Measurements from ENCODE around the gene PHC2. TPM values are rescaled to one million over a fixed set of nuclear protein-coding genes. Genes with fewer than 3 reads are reported as not detected.

PHC2 gene
- total and polyA plus RNA-seq, 2 experiments from 2014 or later: 77.5 to 121 TPM

DNA sequence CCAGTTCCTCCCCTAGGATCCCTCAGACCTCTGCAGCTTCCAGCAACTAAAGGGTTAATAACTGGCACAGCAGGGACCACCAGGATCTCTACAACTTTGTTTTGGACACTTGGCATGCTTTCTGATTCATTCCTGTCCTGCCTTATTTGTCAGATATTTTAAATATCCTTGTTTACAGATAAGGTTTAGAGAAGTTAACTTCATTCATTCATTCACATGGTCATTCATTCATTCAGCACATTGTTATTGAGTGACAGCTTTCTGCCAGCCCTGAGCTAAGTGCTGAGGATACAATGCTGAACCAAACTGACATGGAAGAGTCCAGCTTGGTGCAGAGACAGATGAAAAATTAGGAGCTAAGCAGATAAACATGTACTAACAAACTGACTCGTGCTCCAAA is 8.8 kb upstream of the PHC2 start:
- DNase-seq (ENCODE audit: low spot score): no peak
- Histone ChIP-seq H3K4me3 (no peak overlapping the region), H3K4me2 (no peak overlapping the region), H3K27me3 (no peaks in the 10 kb centered on the region), H3K9me3 (ENCODE audit: low read depth) (no peaks in the 10 kb centered on the region), H4K20me1 (ENCODE audit: insufficient read depth, poor library complexity, severe bottlenecking) (no peaks in the 10 kb centered on the region), H3K79me2 (no peaks in the 10 kb centered on the region), H3K4me1 (ENCODE audit: insufficient read depth) (peaks cover 7% of the 10 kb centered on the region), H3K9me2 (replicated peaks; ENCODE audit: insufficient read depth) (no peaks in the 10 kb centered on the region), H3K27ac (no peak overlapping the region), H3K36me3 (replicated peaks; ENCODE audit: insufficient read depth, low read depth) (no peaks in the 10 kb centered on the region), H2AFZ (no peak overlapping the region)
- no peak for TF ChIP-seq EZH2phosphoT487 (IDR thresholded peaks at IDR 0.05; ENCODE audit: low read depth, severe bottlenecking, unreplicated experiment)
- TF ChIP-seq, protein P1, sequence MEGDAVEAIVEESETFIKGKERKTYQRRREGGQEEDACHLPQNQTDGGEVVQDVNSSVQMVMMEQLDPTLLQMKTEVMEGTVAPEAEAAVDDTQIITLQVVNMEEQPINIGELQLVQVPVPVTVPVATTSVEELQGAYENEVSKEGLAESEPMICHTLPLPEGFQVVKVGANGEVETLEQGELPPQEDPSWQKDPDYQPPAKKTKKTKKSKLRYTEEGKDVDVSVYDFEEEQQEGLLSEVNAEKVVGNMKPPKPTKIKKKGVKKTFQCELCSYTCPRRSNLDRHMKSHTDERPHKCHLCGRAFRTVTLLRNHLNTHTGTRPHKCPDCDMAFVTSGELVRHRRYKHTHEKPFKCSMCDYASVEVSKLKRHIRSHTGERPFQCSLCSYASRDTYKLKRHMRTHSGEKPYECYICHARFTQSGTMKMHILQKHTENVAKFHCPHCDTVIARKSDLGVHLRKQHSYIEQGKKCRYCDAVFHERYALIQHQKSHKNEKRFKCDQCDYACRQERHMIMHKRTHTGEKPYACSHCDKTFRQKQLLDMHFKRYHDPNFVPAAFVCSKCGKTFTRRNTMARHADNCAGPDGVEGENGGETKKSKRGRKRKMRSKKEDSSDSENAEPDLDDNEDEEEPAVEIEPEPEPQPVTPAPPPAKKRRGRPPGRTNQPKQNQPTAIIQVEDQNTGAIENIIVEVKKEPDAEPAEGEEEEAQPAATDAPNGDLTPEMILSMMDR (IDR thresholded peaks at IDR 0.05; ENCODE audit: poor library complexity): no peak
- TF ChIP-seq EZH2 (IDR thresholded peaks at IDR 0.05; ENCODE audit: borderline replicate concordance): no peak
- 33% methylated on average over 1 of the region's 1 CpG for WGBS (ENCODE audit: low lambda C conversion rate, missing lambda C conversion rate)

- Histone ChIP-seq H3K4me1 (ENCODE audit: insufficient read depth) (peaks cover 2% of the 10 kb centered on the region), H3K36me3 (replicated peaks; ENCODE audit: insufficient read depth, low read depth) (no peaks in the 10 kb centered on the region), H4K20me1 (ENCODE audit: insufficient read depth, poor library complexity, severe bottlenecking) (no peaks in the 10 kb centered on the region), H3K27ac (no peak overlapping the region), H3K27me3 (no peaks in the 10 kb centered on the region), H2AFZ (no peak overlapping the region), H3K9me3 (ENCODE audit: low read depth) (no peaks in the 10 kb centered on the region), H3K4me3 (no peak overlapping the region), H3K79me2 (no peaks in the 10 kb centered on the region), H3K4me2 (no peak overlapping the region), H3K9me2 (replicated peaks; ENCODE audit: insufficient read depth) (no peaks in the 10 kb centered on the region)
- WGBS (ENCODE audit: low lambda C conversion rate, missing lambda C conversion rate): 77% methylated on average over 6 of the region's 6 CpGs
- TF ChIP-seq, protein P1 (IDR thresholded peaks at IDR 0.05; ENCODE audit: poor library complexity): no peak
- TF ChIP-seq EZH2phosphoT487 (IDR thresholded peaks at IDR 0.05; ENCODE audit: low read depth, severe bottlenecking, unreplicated experiment) (no peak), EZH2 (IDR thresholded peaks at IDR 0.05; ENCODE audit: borderline replicate concordance) (no peak)
- no peak for DNase-seq (ENCODE audit: low spot score)
These were observed 7.7 kb upstream of the PHC2 start for GRCh38 chr1:33438364-33439160.

- no peak overlapping the region for H3K4me3 ChIP-seq
- no peaks in the 10 kb centered on the region for H3K9me2 ChIP-seq (replicated peaks; ENCODE audit: insufficient read depth)
- no peaks in the 10 kb centered on the region for H3K36me3 ChIP-seq (replicated peaks; ENCODE audit: insufficient read depth, low read depth)
- WGBS (ENCODE audit: low lambda C conversion rate, missing lambda C conversion rate): 51% methylated on average over 4 of the region's 4 CpGs
- TF ChIP-seq EZH2 (IDR thresholded peaks at IDR 0.05; ENCODE audit: borderline replicate concordance): no peak
- TF ChIP-seq, protein P1 (IDR thresholded peaks at IDR 0.05; ENCODE audit: poor library complexity): no peak
- no peak for TF ChIP-seq EZH2phosphoT487 (IDR thresholded peaks at IDR 0.05; ENCODE audit: low read depth, severe bottlenecking, unreplicated experiment)
- peaks cover 7% of the 10 kb centered on the region for H3K4me1 ChIP-seq (ENCODE audit: insufficient read depth)
- no peak overlapping the region for H3K4me2 ChIP-seq
- no peak overlapping the region for H2AFZ ChIP-seq
- H3K27ac ChIP-seq: no peak overlapping the region
- no peaks in the 10 kb centered on the region for H3K27me3 ChIP-seq
- DNase-seq (ENCODE audit: low spot score): no peak
- H4K20me1 ChIP-seq (ENCODE audit: insufficient read depth, poor library complexity, severe bottlenecking): no peaks in the 10 kb centered on the region
- H3K79me2 ChIP-seq: no peaks in the 10 kb centered on the region
- no peaks in the 10 kb centered on the region for H3K9me3 ChIP-seq (ENCODE audit: low read depth)
These were observed 5.8 kb upstream of the PHC2 start for GRCh38 chr1:33436557-33437285.
